SH-SY5Y (cell line): Measurements from ENCODE around the gene NIPAL1.

Source experiments
- GATA2 ChIP-seq: IDR thresholded peaks from 2 replicates; pipeline ENCODE4 v1.6.1; 2011; ENCODE audit warnings: mild to moderate bottlenecking, low read depth, low read length
- GATA3 ChIP-seq: IDR thresholded peaks from 2 replicates; pipeline ENCODE4 v1.6.1; 2011; ENCODE audit warnings: low read depth, mild to moderate bottlenecking, low read length, moderate library complexity

DNA sequence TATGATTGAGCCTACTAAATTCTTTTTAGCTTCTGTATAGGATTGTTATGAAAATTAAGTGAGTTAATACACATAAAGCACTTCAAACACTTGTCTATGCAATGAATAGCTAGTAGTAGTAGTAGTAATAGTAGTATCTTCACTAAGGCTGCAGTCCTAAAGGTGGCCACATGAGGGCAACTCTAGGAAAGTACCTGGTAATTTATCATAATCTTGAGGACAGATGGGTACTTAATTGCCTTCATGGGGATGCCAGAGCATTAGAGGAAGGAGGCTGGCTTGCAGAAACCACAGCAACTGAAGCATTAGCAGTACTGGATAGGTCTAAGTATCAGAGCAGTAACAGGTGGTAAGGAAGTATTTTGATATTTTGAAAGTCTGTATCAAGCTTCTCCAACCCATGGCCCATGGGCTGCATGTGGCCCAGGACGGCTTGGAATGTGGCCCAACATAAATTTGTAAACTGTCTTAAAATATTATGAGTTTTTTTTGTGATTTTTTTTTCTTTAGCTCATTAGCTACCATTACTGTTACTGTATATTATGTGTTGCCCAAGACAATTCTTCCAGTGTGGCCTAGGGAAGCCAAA is 17.3 kb downstream of the NIPAL1 start:
- TF ChIP-seq GATA3, result no peak
- no peak for TF ChIP-seq GATA2
